ENCODE data around the gene PPM1H.

DNA sequence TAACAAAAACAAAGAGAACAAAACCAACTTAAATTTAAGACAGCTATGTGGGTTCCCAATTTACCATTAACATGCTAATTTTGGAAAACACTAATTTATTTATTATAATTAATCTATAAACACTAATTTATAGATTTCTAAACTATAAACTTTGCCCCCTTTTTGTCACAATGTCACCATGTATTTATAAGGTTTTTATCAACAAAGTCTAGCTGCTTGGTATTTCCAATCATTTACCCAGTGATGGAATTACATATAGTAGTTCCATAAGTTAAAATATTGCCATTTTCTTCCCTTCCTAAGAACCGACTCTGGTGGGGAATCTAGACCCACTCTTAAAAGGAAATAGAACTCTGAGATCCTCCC is 140.7 kb downstream of the PPM1H start:
- TF ChIP-seq EZH2phosphoT487 (IDR thresholded peaks at IDR 0.05; ENCODE audit: low read depth), result no peak
- TF ChIP-seq, protein P1, sequence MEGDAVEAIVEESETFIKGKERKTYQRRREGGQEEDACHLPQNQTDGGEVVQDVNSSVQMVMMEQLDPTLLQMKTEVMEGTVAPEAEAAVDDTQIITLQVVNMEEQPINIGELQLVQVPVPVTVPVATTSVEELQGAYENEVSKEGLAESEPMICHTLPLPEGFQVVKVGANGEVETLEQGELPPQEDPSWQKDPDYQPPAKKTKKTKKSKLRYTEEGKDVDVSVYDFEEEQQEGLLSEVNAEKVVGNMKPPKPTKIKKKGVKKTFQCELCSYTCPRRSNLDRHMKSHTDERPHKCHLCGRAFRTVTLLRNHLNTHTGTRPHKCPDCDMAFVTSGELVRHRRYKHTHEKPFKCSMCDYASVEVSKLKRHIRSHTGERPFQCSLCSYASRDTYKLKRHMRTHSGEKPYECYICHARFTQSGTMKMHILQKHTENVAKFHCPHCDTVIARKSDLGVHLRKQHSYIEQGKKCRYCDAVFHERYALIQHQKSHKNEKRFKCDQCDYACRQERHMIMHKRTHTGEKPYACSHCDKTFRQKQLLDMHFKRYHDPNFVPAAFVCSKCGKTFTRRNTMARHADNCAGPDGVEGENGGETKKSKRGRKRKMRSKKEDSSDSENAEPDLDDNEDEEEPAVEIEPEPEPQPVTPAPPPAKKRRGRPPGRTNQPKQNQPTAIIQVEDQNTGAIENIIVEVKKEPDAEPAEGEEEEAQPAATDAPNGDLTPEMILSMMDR (IDR thresholded peaks at IDR 0.05; ENCODE audit: low read depth, low read length), result no peak

All from OCI-LY3 (cell line).